ENCODE results near the gene CEP290. TPM values are rescaled to one million over a fixed set of nuclear protein-coding genes. Genes with fewer than 3 reads are reported as not detected.

CEP290 gene
- total RNA-seq, 1 donor from 2014 or later = 15.4 TPM

- DNase-seq (ENCODE audit: extremely low spot score, unreplicated experiment) = no peak
- no peak overlapping the region for H3K4me3 Mint-ChIP-seq (ENCODE audit: unreplicated experiment)
Observed at GRCh38 chr12:88067301-88067700, 74.6 kb downstream of the CEP290 start.

GRCh38 chr12:88063375-88063774, 78.5 kb downstream of the CEP290 start:
- DNase-seq (ENCODE audit: extremely low spot score, unreplicated experiment) = no peak
- Mint-ChIP-seq H3K27ac (ENCODE audit: unreplicated experiment) (no peak overlapping the region), H3K9me3 (ENCODE audit: unreplicated experiment) (no peaks in the 10 kb centered on the region), H3K4me1 (ENCODE audit: unreplicated experiment) (peaks cover 5% of the 10 kb centered on the region), H3K4me3 (ENCODE audit: unreplicated experiment) (no peak overlapping the region), H3K27me3 (ENCODE audit: unreplicated experiment) (no peaks in the 10 kb centered on the region), H3K36me3 (ENCODE audit: unreplicated experiment) (peaks cover 33% of the 10 kb centered on the region)
- TF ChIP-seq CTCF (IDR thresholded peaks at IDR 0.05) = no peak

More at GRCh38 chr12:88067301-88067700, 74.6 kb downstream of the CEP290 start:
- H3K4me1 Mint-ChIP-seq (ENCODE audit: unreplicated experiment) = peaks cover 23% of the 10 kb centered on the region
- no peaks in the 10 kb centered on the region for H3K9me3 Mint-ChIP-seq (ENCODE audit: unreplicated experiment)
- H3K36me3 Mint-ChIP-seq (ENCODE audit: unreplicated experiment) = peaks cover 39% of the 10 kb centered on the region
- H3K27me3 Mint-ChIP-seq (ENCODE audit: unreplicated experiment) = no peaks in the 10 kb centered on the region
- TF ChIP-seq CTCF (IDR thresholded peaks at IDR 0.05) = no peak
- no peak overlapping the region for H3K27ac Mint-ChIP-seq (ENCODE audit: unreplicated experiment)

- no peak for TF ChIP-seq CTCF (IDR thresholded peaks at IDR 0.05)
- no peak for DNase-seq (ENCODE audit: extremely low spot score, unreplicated experiment)
- H3K4me3 Mint-ChIP-seq (ENCODE audit: unreplicated experiment) = no peak overlapping the region
- H3K27me3 Mint-ChIP-seq (ENCODE audit: unreplicated experiment) = no peaks in the 10 kb centered on the region
- peaks cover 38% of the 10 kb centered on the region for H3K36me3 Mint-ChIP-seq (ENCODE audit: unreplicated experiment)
- H3K27ac Mint-ChIP-seq (ENCODE audit: unreplicated experiment) = no peak overlapping the region
- no peaks in the 10 kb centered on the region for H3K9me3 Mint-ChIP-seq (ENCODE audit: unreplicated experiment)
- peaks cover 5% of the 10 kb centered on the region for H3K4me1 Mint-ChIP-seq (ENCODE audit: unreplicated experiment)
Observed at GRCh38 chr12:88062474-88062873, 79.4 kb downstream of the CEP290 start.

GRCh38 chr12:88058719-88059077, 83.2 kb downstream of the CEP290 start:
- Mint-ChIP-seq H3K4me1 (ENCODE audit: unreplicated experiment) (peaks cover 5% of the 10 kb centered on the region), H3K9me3 (ENCODE audit: unreplicated experiment) (no peaks in the 10 kb centered on the region), H3K27ac (ENCODE audit: unreplicated experiment) (no peak overlapping the region), H3K36me3 (ENCODE audit: unreplicated experiment) (peaks cover 44% of the 10 kb centered on the region), H3K4me3 (ENCODE audit: unreplicated experiment) (no peak overlapping the region), H3K27me3 (ENCODE audit: unreplicated experiment) (no peaks in the 10 kb centered on the region)
- no peak for TF ChIP-seq CTCF (IDR thresholded peaks at IDR 0.05)
- DNase-seq (ENCODE audit: extremely low spot score, unreplicated experiment) = no peak

- Mint-ChIP-seq H3K4me3 (ENCODE audit: unreplicated experiment) (no peak overlapping the region), H3K4me1 (ENCODE audit: unreplicated experiment) (peaks cover 2% of the 10 kb centered on the region), H3K9me3 (ENCODE audit: unreplicated experiment) (no peaks in the 10 kb centered on the region), H3K27ac (ENCODE audit: unreplicated experiment) (no peak overlapping the region), H3K27me3 (ENCODE audit: unreplicated experiment) (no peaks in the 10 kb centered on the region), H3K36me3 (ENCODE audit: unreplicated experiment) (peaks cover 41% of the 10 kb centered on the region)
- TF ChIP-seq CTCF (IDR thresholded peaks at IDR 0.05) = no peak
- no peak for DNase-seq (ENCODE audit: extremely low spot score, unreplicated experiment)
Observed at GRCh38 chr12:88057994-88058718, 83.7 kb downstream of the CEP290 start.
